Inflammatory macrophage (primary cell): ENCODE measurements around the gene TUBD1.

Source experiments
- DNase-seq, 2 donors: peaks; one replicate each; pipeline ENCODE4 v3.0.0-alpha.2; 2020 to 2022

TUBD1 gene

DNA sequence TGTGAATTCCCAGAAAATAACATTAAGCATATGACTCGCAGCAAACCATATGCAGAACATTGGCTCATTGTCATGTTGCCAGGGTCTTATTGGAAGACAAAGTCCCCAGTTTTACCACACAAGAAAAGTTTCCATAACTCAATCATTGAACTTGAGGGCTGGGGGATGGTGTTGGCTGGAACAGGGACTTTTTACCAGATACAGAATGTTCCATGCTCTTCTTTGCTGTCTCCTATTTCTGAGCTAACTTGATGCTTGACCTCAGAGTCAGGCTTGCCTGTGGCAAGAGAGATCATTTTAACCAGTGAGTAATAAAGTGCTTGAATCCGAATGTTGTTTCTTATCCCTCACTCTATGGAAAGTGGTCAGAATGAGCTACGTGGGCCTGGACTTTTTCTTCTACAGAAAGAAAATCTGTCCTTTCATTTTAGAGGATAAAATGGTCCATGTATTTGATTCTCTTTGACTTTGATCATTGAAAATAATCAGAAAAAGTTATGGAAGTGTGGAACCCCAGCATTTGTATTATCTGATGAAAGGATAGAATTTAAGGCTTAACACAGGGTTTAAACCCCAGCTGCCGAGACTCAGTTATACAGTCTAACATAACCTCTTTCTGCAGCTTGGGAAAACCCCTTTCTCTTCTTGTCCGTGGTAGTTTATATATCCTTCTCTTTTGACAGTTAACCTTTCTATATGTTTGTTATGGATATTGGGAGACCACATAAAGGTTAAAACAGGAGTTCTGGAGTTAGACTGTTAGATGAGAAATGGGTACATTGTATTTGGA lies 67.0 kb downstream of the TUBD1 start:
- no peak for DNase-seq

DNA sequence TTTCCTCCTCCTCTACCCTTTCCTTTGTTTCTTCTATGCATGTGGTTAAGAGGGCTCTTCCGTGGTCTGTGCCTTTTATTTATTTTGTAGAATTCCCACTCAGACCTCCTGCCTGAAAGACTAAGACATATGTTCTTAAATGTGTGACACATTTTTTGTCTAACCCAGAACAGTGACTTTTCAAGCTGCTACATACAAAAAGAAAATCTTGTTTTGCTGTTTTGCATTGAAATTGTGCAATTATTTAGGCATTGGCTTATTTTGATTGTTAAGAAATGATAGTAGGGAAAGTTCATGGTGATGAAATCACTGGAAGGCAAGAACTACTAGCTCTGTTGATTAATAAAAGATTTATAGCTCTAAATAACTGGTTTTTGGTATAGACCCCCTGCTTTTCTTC lies 76.8 kb downstream of the TUBD1 start:
- DNase-seq, result peak in 1 of 2 donors; percentile 66

- no peak for DNase-seq
Measured at GRCh38 chr17:59814685-59815084, 78.1 kb downstream of the TUBD1 start.

DNA sequence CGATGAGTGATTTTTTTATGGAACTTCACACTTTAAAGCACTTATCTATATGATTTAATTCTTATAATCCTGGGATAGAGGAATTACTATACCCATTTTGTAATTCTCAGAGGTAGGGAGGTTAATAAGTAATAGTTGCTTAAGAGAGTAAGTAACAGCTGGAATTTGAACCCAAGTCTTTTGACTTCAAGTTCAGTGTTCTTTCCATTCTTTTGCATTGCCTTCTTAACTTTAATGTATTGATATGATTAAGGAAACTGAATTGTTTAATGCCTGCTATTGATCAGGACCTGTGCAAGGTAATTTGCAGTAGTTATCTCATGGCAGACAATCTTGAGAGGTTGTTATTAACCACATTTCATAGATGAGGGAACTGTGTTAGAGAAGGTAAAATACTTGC lies 78.5 kb downstream of the TUBD1 start:
- DNase-seq, result no peak

- DNase-seq, result peak; percentile 78 to 79
Measured at GRCh38 chr17:59812139-59812538, 80.6 kb downstream of the TUBD1 start.

GRCh38 chr17:59811209-59811608 lies 81.5 kb downstream of the TUBD1 start:
- no peak for DNase-seq

GRCh38 chr17:59810894-59811153 lies 81.9 kb downstream of the TUBD1 start:
- no peak for DNase-seq
